GM21515 (cell line): ENCODE measurements around the gene PIN4.
"Not testable (repeated sequence)": the region's sequence is repeated elsewhere in the genome, so short reads cannot be mapped to it uniquely, and the experiment has no call there.

ENCODE experiments used
- ATAC-seq: cut with Tn5 transposase; IDR thresholded peaks from one replicate; pipeline ENCODE4 v1.9.1; 2021; ENCODE audit not compliant: unreplicated experiment

PIN4 gene

GRCh38 chrX:72201836-72202536 is 20.4 kb downstream of the PIN4 start:
- ATAC-seq, result no peak

DNA sequence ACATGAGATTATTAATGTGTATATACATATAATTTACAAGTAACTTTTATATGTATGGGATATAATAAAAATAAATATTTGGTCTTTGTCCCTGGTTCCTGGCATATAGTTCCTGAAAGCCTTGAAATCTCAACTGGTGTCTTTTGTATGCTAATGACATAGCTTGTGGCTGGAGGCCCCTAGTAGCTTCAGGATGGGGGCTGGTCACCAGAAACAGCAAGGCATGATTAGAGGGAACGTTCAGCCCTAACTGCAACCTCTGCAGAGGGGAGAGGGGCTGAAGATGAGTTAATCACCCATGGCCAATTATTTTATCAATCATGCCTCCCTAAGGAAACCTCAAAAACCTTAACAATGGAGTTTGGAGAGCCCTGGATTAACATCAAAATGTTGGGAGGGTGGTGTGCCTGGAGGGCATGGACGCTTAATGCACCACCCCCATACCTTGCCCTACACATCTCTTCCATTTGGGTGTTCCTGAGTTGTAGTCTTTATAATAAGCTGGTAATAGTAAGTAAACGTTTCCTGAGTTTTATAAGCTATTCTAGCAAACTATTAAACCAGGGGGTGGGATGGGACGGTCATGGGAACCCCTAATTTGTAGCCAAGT is 21.3 kb downstream of the PIN4 start:
- no peak for ATAC-seq

DNA sequence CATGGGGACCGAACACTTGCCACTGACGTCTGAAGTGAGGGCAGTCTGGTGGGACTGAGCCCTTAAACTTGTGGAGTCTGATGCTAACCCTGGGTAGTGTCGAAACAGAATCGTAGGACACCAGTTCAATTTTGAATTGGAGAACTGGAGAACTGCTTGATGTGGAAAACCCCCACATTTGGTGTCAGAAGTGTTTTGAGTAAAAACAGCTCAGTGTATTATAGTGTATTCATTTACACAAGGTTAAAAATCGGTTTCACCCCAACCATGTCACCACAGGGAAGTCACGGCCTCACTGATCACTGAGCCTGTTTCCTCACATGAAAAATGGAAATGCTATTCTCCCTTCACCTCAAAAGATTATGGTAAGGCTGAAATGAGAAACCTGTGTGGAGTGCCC is 21.9 kb downstream of the PIN4 start:
- peak; percentile 78 for ATAC-seq

GRCh38 chrX:72205706-72206105 is 24.1 kb downstream of the PIN4 start:
- no peak for ATAC-seq

GRCh38 chrX:72207366-72207765 is 25.8 kb downstream of the PIN4 start:
- ATAC-seq, result no peak

DNA sequence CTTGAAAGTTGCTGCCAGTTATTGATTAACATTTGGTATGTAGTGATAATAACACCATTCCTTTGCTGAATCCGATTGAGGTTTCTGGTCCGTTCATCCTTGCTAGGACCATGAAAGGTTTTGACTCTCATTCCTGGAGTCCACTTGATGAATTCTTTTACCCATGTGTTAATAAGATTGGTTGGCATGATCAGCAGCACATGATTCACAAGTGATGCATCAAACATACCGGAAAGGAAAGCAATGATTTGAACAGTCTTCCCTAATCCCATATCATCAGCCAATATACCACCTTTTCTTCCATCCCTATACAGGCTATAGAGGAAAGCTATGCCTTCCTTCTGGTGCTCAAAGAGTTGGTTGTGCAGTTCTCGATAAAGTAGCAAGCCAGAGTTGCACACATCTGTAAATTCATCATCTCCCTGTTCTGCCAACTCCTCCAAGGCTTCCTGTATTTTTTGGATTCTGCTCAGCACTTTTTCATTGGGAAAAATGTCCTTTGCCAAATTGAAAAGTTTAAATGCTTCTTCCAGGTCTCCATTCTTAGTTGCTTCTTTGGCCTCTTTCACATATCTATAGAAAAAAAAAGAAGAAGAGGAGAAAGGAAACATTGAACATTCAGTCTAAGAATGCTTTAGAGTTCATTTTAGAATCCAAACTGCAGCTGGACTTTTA is 26.7 kb downstream of the PIN4 start:
- no peak for ATAC-seq

DNA sequence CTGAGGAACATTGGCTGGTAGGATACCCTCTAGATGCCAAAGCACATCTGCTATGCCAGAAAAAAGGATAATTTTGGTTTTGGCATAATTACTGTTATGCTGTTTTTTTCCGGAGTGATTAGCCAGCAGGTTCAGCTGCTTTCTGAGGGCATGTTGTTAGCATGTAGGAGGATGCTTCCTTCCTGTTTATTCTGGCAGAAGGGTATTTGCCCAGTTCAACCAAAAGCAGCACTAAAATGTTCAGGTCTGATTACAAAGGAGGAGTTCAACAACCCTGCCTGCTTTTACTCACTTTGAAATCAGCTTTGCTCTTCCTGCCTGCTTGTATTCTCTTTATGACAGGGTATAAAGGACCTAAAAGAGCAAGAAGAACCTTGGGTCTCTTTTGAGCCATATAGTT is 35.4 kb downstream of the PIN4 start:
- no peak for ATAC-seq

DNA sequence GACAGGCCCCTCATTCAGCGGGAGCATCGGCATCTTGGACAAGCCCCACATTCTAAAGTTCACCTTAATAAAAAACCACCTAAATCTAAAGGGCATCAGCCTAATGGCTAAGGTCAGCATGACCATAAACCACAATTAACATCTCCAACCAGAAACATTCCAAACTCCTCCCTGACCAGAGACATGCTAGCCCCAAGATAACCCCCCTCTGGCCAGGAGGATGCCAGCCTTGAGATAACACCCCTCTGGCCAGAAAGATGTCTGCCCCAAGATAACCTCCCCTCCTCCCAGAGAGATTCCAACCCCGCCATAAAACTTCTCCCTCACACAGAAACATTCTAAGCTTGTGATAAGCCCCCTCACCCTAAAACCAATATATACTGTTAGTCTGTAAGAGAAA is 38.8 kb downstream of the PIN4 start:
- not testable (repeated sequence) for ATAC-seq

- no peak for ATAC-seq
Observed at GRCh38 chrX:72230290-72230689, 48.7 kb downstream of the PIN4 start.

DNA sequence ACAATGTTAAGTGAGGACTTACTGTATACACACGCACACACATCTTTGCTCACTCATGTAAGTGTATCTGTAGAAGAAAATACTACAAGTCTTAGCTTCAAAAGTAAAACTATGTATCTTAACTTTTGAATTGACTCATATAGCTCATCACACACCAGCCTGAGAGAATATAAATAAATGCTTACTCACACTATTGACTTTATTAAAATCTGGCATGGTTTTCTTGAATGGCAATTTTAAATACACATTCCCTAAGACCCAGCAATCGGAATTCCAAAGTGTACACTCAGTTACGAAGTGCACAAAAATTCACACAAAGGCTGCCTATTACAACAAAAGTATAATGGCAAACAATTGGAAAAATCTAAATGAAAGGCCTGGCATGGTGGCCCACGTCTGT is 55.3 kb downstream of the PIN4 start:
- ATAC-seq, result no peak

DNA sequence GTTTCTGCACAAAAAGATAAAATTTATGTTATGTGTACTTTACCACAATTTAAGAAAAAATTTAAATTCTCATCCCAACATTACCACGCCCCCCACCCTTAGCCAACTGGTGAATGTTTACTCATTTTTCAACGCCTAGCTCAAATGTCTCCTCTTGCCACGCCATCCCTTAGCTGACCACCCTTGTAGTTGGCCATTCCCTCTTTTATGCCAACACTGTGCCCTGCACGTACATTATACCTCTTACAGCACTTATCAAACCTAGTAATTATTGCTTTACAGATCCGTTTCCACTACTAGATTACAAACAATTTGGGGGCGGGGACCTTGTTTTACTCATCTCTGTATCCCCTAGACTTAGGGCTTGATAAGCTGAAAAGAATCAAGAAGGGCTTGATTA is 56.6 kb downstream of the PIN4 start:
- no peak for ATAC-seq

DNA sequence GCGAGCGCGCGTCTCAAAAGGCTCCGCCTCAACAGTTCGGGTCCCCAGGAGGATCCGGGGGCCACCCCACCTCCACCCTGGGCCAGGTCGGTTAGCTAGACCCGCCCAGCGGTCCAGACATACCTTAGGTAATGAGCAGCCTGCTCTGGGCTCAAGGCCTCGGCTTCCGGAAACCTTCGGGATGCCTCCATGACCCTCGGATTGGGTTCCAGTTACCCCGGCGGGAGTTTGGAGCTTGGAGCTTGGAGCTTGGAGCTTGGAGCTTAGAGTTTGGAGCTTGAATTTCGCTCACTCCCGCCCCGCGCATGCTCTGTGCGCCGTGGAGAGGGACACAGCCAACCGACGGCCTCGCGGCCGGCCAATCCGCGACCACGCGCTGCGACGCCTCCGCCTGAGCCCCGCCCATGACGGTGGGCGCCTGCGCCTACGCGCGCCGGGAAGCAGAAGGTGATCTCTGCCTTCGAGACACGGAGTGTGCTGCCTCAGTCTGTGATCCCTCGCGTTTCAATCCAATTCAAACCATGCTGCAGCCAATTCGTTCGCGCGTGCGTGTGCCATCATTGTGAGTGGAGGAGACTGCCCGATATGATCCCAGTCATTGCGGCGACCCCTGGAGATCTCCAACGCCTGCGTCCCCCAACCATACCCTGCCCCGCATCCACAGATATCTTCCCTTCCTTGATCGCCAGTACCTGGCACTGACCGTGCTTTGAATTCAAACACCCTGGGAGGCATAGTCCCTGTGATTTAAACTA is 57.3 kb downstream of the PIN4 start, which contains the start of gene ERCC6L:
Gene ERCC6L (minus strand): TSS at position 307 of the 755 bp plus-strand sequence. CDS start 116 bp downstream, at position 191.
- peak; percentile 98 for ATAC-seq

DNA sequence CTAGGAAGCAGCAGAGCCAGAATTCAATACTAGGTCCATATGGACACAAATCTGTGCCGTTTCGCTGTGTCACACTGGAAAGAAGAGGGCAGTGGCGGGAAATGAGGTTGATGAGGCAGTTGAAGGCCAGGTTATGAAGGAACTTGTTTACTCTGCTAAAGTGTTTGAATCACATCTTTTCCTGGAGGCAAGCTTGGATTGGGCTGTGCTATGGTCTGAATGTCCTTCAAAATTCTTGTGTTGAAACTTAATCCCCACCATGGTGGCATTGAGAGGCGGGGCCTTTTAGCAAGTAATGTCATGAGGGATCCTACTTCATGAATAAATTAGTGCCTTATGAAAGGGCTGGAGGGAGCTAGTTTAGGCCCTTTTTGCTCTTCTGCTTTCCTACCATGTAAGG is 59.4 kb downstream of the PIN4 start:
- no peak for ATAC-seq

DNA sequence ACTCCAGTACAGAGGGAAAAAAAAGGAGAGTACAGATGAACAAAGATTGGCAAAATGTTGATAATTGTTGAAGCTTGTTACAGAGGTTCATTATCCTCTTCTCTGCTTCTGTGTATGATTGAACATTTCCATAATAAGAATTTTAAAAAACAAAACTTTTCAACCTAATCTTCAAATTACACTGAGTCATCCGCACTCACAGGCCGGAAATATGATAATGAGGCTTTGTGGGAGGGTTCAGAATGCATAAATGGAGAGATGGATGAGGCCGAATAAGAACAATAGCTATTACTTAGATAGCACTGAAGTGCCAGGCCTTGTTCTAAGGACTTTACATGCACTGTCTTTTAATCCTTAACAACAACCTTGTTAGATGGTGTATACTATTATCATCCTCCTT is 61.9 kb downstream of the PIN4 start:
- ATAC-seq, result no peak

DNA sequence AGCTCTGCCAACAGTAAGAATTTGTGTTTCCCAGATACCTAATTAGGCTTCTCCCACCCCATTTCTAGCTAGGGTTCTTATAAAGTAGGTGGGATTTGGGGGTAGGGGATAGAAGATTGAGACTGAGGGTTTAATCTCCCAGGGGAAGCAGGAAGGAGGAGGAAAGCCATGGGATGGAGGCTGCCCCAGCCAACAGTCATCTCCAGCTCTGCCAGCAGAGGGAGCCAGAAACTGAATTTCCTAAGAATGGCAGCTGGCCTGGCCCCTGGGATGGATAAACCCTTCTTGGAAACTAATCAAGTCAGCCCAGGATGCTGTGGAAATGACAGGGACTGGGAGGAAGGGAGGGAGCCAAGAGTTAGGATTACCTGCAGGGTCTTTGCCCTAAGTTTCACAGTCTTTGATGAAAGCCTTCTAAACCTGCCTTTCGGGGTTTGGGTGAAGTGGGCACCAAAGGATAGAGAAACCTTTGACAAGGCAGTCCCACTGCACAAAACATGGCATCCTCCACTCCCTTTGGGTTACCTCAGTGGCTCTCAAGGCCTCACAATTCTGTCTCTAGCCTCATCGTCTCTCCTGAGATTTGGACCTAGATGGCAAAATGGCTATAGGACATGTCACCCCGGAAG is 64.0 kb downstream of the PIN4 start:
- no peak for ATAC-seq

GRCh38 chrX:72247206-72247942 is 65.8 kb downstream of the PIN4 start:
- ATAC-seq, result no peak
